CD4-positive, alpha-beta memory T cell (primary cell): ENCODE results near the gene ARID3B. TPM values are rescaled to one million over a fixed set of nuclear protein-coding genes. Genes with fewer than 3 reads are reported as not detected.
A peak's percentile ranks its signal among the peaks of the same experiment; 100 is the strongest.
"Not testable (repeated sequence)": the region's sequence is repeated elsewhere in the genome, so short reads cannot be mapped to it uniquely, and the experiment has no call there.

ENCODE experiments used
- CTCF ChIA-PET: fragments of 350-600 bp; sonication (Branson Sonifier 250); formaldehyde crosslinking; loops from one replicate; lab custom pipeline; 2021; ENCODE audit warnings: inconsistent platforms; ENCODE audit not compliant: partially characterized antibody; lab: Charles Lee
- POLR2A ChIA-PET: fragments of 350-600 bp; sonication (Branson Sonifier 250); formaldehyde crosslinking; loops from one replicate; lab custom pipeline; 2021; ENCODE audit not compliant: partially characterized antibody; lab: Charles Lee
- DNase-seq, 5 donors: peaks; one replicate each; pipeline versions ENCODE4 v3.0.0 to v3.0.0-alpha.2; 2020 to 2022; ENCODE audit warnings: mixed read lengths in 1 of 5
- H3K27ac ChIP-seq: one replicate; pipeline ENCODE4 v1.7.0; 2013; ENCODE audit warnings: low read depth, low read length
- H3K27me3 ChIP-seq: 2 replicates; pipeline ENCODE4 v1.7.0; 2013; ENCODE audit warnings: mild to moderate bottlenecking, low read length, moderate library complexity; ENCODE audit not compliant: insufficient read depth
- H3K36me3 ChIP-seq: 2 replicates; pipeline ENCODE4 v1.7.0; 2013; ENCODE audit warnings: mild to moderate bottlenecking, low read length, moderate library complexity; ENCODE audit not compliant: insufficient read depth
- H3K4me1 ChIP-seq: 2 replicates; pipeline ENCODE4 v1.7.0; 2013; ENCODE audit warnings: mild to moderate bottlenecking, low read length, moderate library complexity; ENCODE audit not compliant: insufficient read depth
- H3K4me3 ChIP-seq, 2 donors: one replicate each; pipeline ENCODE4 v1.7.0; 2013; ENCODE audit warnings: low read length in 2 of 2, mild to moderate bottlenecking in 1 of 2
- H3K9me3 ChIP-seq, 2 donors: one replicate each; pipeline ENCODE4 v1.7.0; 2013; ENCODE audit warnings: low read length in 2 of 2, control low read depth in 1 of 2; ENCODE audit not compliant: control insufficient read depth in 1 of 2
- H3K27ac Mint-ChIP-seq, 7 donors: one replicate each; pipeline ENCODE4 v1.8.0; 2020 to 2021; ENCODE audit warnings: mixed read lengths in 7 of 7, mild to moderate bottlenecking in 6 of 7, inconsistent platforms in 3 of 7, moderate library complexity in 3 of 7
- H3K27me3 Mint-ChIP-seq, 2 donors: one replicate each; pipeline ENCODE4 v1.8.0; 2020 to 2021; ENCODE audit warnings: mixed read lengths in 2 of 2
- H3K36me3 Mint-ChIP-seq, 2 donors: one replicate each; pipeline ENCODE4 v1.8.0; 2020 to 2021; ENCODE audit warnings: mixed read lengths in 2 of 2, inconsistent platforms in 1 of 2, mild to moderate bottlenecking in 1 of 2
- H3K4me1 Mint-ChIP-seq, 4 donors: one replicate each; pipeline ENCODE4 v1.8.0; 2020 to 2021; ENCODE audit warnings: mixed read lengths in 4 of 4, mild to moderate bottlenecking in 1 of 4
- H3K4me3 Mint-ChIP-seq, 8 donors: one replicate each; pipeline ENCODE4 v1.8.0; 2020 to 2021; ENCODE audit warnings: mixed read lengths in 8 of 8, mild to moderate bottlenecking in 7 of 8, moderate library complexity in 6 of 8, inconsistent platforms in 3 of 8
- H3K9me3 Mint-ChIP-seq, 8 donors: one replicate each; pipeline ENCODE4 v1.8.0; 2020 to 2021; ENCODE audit warnings: mixed read lengths in 8 of 8, mild to moderate bottlenecking in 5 of 8, inconsistent platforms in 3 of 8, moderate library complexity in 1 of 8
- intact Hi-C: fragments of 100-400 bp; cut with micrococcal nuclease; formaldehyde crosslinking; loops from one replicate; pipeline ENCODE4 v1.15.1; 2023
- polyA plus RNA-seq, 2 donors: library from polyadenylated mRNA; unstranded; fragments of 300-500 nt; fragmentation: Illumina TruSeq; gene quantifications; one replicate each; pipeline ENCODE4 v1.2.3, GENCODE V29; 2021
- total RNA-seq, 2 experiments: library from RNA; stranded (reverse); gene quantifications; one replicate each; pipeline ENCODE4 v1.2.3, GENCODE V29; 2021

Gene ARID3B
- total and polyA plus RNA-seq, 4 experiments from 2014 or later: 4.1 to 32.9 (median 24.5) TPM

- no peaks in the 10 kb centered on the region for H3K9me3 ChIP-seq
- no peaks in the 10 kb centered on the region for H3K27me3 Mint-ChIP-seq
- H3K36me3 Mint-ChIP-seq: peaks cover 35 to 64% of the 10 kb centered on the region in 2 donors
- no peak for DNase-seq
- no peak overlapping the region for H3K27ac ChIP-seq
- H3K4me1 Mint-ChIP-seq: peaks cover 4 to 5% (median 4%) of the 10 kb centered on the region in 4 donors
- peaks cover 47% of the 10 kb centered on the region for H3K36me3 ChIP-seq
- H3K4me3 ChIP-seq: no peak overlapping the region
- no peaks in the 10 kb centered on the region for H3K27me3 ChIP-seq
- H3K9me3 Mint-ChIP-seq: no peaks in the 10 kb centered on the region
- ChIA-PET CTCF (no interaction called here), POLR2A (interaction anchor here (1.8 kb wide), 1 partner anchor 10 kb away, joined by 4 read pairs; no protein-coding TSS in a partner anchor)
- no peak overlapping the region for H3K27ac Mint-ChIP-seq
- intact Hi-C loops: no loop called here
- H3K4me3 Mint-ChIP-seq: no peak overlapping the region
- H3K4me1 ChIP-seq: peaks cover 4% of the 10 kb centered on the region
Measured at GRCh38 chr15:74593122-74593521, 52.1 kb downstream of the ARID3B start.

GRCh38 chr15:74594455-74594854 lies 53.4 kb downstream of the ARID3B start:
- Histone ChIP-seq H3K27ac (no peak overlapping the region), H3K4me3 (no peak overlapping the region), H3K9me3 (no peaks in the 10 kb centered on the region), H3K36me3 (peaks cover 45% of the 10 kb centered on the region), H3K27me3 (no peaks in the 10 kb centered on the region), H3K4me1 (peaks cover 14% of the 10 kb centered on the region)
- intact Hi-C loops: no loop called here
- Mint-ChIP-seq H3K4me1 (peaks cover 7 to 19% (median 14%) of the 10 kb centered on the region in 4 donors), H3K36me3 (peaks cover 33 to 62% of the 10 kb centered on the region in 2 donors), H3K9me3 (peaks cover 0 to 3% (median 0%) of the 10 kb centered on the region in 8 donors), H3K27ac (no peak overlapping the region), H3K4me3 (no peak overlapping the region), H3K27me3 (no peaks in the 10 kb centered on the region)
- no peak for DNase-seq
- POLR2A ChIA-PET: interaction anchor here (1.4 to 1.8 kb wide), 2 partner anchors 8 to 19 kb away, joined by 4 to 5 read pairs; no protein-coding TSS in a partner anchor
- CTCF ChIA-PET: no interaction called here

GRCh38 chr15:74595271-74595670 lies 54.3 kb downstream of the ARID3B start:
- Histone ChIP-seq H3K4me3 (no peak overlapping the region), H3K9me3 (no peaks in the 10 kb centered on the region), H3K27me3 (no peaks in the 10 kb centered on the region), H3K4me1 (peaks cover 14% of the 10 kb centered on the region), H3K27ac (no peak overlapping the region), H3K36me3 (peaks cover 37% of the 10 kb centered on the region)
- Mint-ChIP-seq H3K4me1 (peaks cover 7 to 21% (median 16%) of the 10 kb centered on the region in 4 donors), H3K9me3 (peaks cover 0 to 3% (median 0%) of the 10 kb centered on the region in 8 donors), H3K36me3 (peaks cover 26 to 54% of the 10 kb centered on the region in 2 donors), H3K27ac (no peak overlapping the region), H3K27me3 (no peaks in the 10 kb centered on the region), H3K4me3 (no peak overlapping the region)
- CTCF ChIA-PET: no interaction called here
- DNase-seq: no peak
- intact Hi-C loops: loop anchor here (5.0 kb wide), 1 partner anchor 53 kb away; the partner anchor contains the start of gene ARID3B
- POLR2A ChIA-PET: interaction anchor here (1.4 kb wide), 1 partner anchor 19 kb away, joined by 5 read pairs; no protein-coding TSS in a partner anchor

GRCh38 chr15:74596736-74597135 lies 55.7 kb downstream of the ARID3B start:
- Histone ChIP-seq H3K4me1 (peaks cover 14% of the 10 kb centered on the region), H3K36me3 (peaks cover 23% of the 10 kb centered on the region)
- ChIA-PET POLR2A (interaction anchor here (5.0 kb wide), 1 partner anchor 19 kb away, joined by 61 read pairs; the partner anchor contains the start of gene CLK3), CTCF (interaction anchor here (1.4 kb wide), 1 partner anchor 214 kb away, joined by 3 read pairs; no protein-coding TSS in a partner anchor)
- H3K9me3 ChIP-seq, DNase-seq, H3K4me3 Mint-ChIP-seq, H3K27me3 Mint-ChIP-seq, H3K4me3 ChIP-seq, H3K27ac ChIP-seq, H3K27me3 ChIP-seq, H3K9me3 Mint-ChIP-seq: not testable (repeated sequence)
- intact Hi-C loops: loop anchor here (5.0 kb wide), 1 partner anchor 54 kb away; the partner anchor contains the start of gene ARID3B
- peaks cover 24 to 44% of the 10 kb centered on the region in 2 donors for H3K36me3 Mint-ChIP-seq
- peak overlapping the region in 1 of 7 donors; percentile 35 for H3K27ac Mint-ChIP-seq
- peaks cover 7 to 25% (median 16%) of the 10 kb centered on the region in 4 donors for H3K4me1 Mint-ChIP-seq

DNA sequence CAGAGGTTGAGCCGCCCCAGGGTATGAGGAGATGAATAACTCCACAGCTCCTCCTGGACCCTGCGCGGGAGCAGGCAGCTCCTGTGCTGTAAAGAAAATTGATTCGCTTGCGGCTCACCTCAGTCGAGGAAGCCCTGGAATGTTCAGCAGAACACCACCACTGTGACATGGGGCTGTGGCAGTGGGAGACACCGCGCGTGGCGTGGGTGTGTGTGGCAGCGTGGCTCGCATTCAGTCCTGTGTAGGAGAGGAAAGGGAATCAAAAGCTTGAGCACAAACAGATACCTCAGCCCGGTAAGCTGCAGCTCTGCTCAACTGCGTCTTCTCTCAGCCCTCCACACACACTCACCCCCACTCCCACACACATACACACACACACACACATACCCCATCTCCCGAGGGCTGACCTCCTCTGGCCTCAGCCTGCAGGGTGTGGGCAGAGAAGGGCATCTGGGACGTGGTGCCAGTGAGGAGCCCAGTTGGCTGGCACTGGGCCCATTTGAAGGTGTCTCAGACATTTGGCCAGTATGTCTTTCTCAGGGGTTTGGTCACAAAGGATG lies 56.2 kb downstream of the ARID3B start:
- not testable (repeated sequence) for H3K27ac ChIP-seq, H3K9me3 ChIP-seq, H3K27me3 Mint-ChIP-seq, H3K9me3 Mint-ChIP-seq, H3K4me3 ChIP-seq, H3K4me3 Mint-ChIP-seq, DNase-seq, H3K27me3 ChIP-seq
- Histone ChIP-seq H3K4me1 (peaks cover 14% of the 10 kb centered on the region), H3K36me3 (peaks cover 18% of the 10 kb centered on the region)
- peaks cover 23 to 39% of the 10 kb centered on the region in 2 donors for H3K36me3 Mint-ChIP-seq
- intact Hi-C loops: loop anchor here (5.0 kb wide), 1 partner anchor 55 kb away; the partner anchor contains the start of gene ARID3B
- H3K27ac Mint-ChIP-seq: peak overlapping the region in 1 of 7 donors; percentile 65
- POLR2A ChIA-PET: interaction anchor here (2.0 to 5.0 kb wide), 2 partner anchors 18 to 56 kb away, joined by 18 to 61 read pairs; partner anchors contain the start of genes ARID3B and CLK3
- peaks cover 7 to 25% (median 16%) of the 10 kb centered on the region in 4 donors for H3K4me1 Mint-ChIP-seq
- CTCF ChIA-PET: interaction anchor here (1.4 kb wide), 1 partner anchor 215 kb away, joined by 3 read pairs; no protein-coding TSS in a partner anchor

GRCh38 chr15:74598126-74598842 lies 57.3 kb downstream of the ARID3B start:
- intact Hi-C loops: loop anchor here (1.0 to 5.0 kb wide), 2 partner anchors 16 to 56 kb away; partner anchors contain the start of gene ARID3B
- ChIA-PET CTCF (interaction anchor here (0.9 to 2.0 kb wide), 5 partner anchors 17 to 216 kb away, joined by 3 to 6 read pairs (median 3); partner anchors contain the start of gene CLK3), POLR2A (interaction anchor here (0.6 to 5.0 kb wide), 8 partner anchors 10 to 853 kb away, joined by 3 to 61 read pairs (median 4); partner anchors contain the start of genes ARID3B, CLK3, SIN3A and UBL7)
- H3K9me3 Mint-ChIP-seq: peaks cover 0 to 3% (median 0%) of the 10 kb centered on the region in 8 donors
- H3K4me3 ChIP-seq: peak overlapping the region; percentile 67 to 76
- no peaks in the 10 kb centered on the region for H3K9me3 ChIP-seq
- H3K27ac Mint-ChIP-seq: peak overlapping the region; percentile 88 to 100 (median 99)
- H3K4me3 Mint-ChIP-seq: peak overlapping the region; percentile 93 to 100 (median 100)
- H3K4me1 Mint-ChIP-seq: peaks cover 7 to 25% (median 16%) of the 10 kb centered on the region in 4 donors
- H3K36me3 Mint-ChIP-seq: peaks cover 15 to 29% of the 10 kb centered on the region in 2 donors
- peaks cover 7% of the 10 kb centered on the region for H3K36me3 ChIP-seq
- no peaks in the 10 kb centered on the region for H3K27me3 Mint-ChIP-seq
- H3K4me1 ChIP-seq: peaks cover 14% of the 10 kb centered on the region
- no peaks in the 10 kb centered on the region for H3K27me3 ChIP-seq
- DNase-seq: peak; percentile 77 to 87 (median 81)
- H3K27ac ChIP-seq: peak overlapping the region; percentile 82
